Mesenchymal stem cell (in vitro differentiated cells and primary cell): Measurements from ENCODE around the gene CDRT4.
A peak's percentile ranks its signal among the peaks of the same experiment; 100 is the strongest.

Experiments
- DNase-seq: peaks from one replicate; pipeline ENCODE4 v3.0.0-alpha.2; 2013
- H2AFZ ChIP-seq: one replicate; pipeline ENCODE4 v1.6.1; 2013; ENCODE audit warnings: low read depth, mild to moderate bottlenecking, control low read depth, inconsistent platforms, low read length, moderate library complexity
- H2AK5ac ChIP-seq: 2 replicates; pipeline ENCODE4 v1.6.1; 2013; ENCODE audit warnings: low read length, moderate library complexity, mild to moderate bottlenecking, inconsistent platforms; ENCODE audit not compliant: severe bottlenecking
- H2BK120ac ChIP-seq: one replicate; pipeline ENCODE4 v1.6.1; 2013; ENCODE audit warnings: low read depth, mild to moderate bottlenecking, inconsistent platforms, low read length, moderate library complexity
- H2BK12ac ChIP-seq, 2 experiments: one replicate each; pipeline ENCODE4 v1.6.1; 2013; ENCODE audit warnings: inconsistent platforms in 2 of 2, low read length in 2 of 2, mild to moderate bottlenecking in 2 of 2, moderate library complexity in 2 of 2, control low read depth in 1 of 2
- H2BK15ac ChIP-seq: one replicate; pipeline ENCODE4 v1.6.1; 2013; ENCODE audit warnings: mild to moderate bottlenecking, low read depth, inconsistent platforms; ENCODE audit not compliant: poor library complexity, severe bottlenecking
- H2BK5ac ChIP-seq: 2 replicates; pipeline ENCODE4 v1.6.1; 2013; ENCODE audit warnings: low read depth, mild to moderate bottlenecking, low read length, control low read depth, inconsistent platforms; ENCODE audit not compliant: poor library complexity, severe bottlenecking
- H3K14ac ChIP-seq, 2 experiments: one replicate each; pipeline ENCODE4 v1.6.1; 2013; ENCODE audit warnings: inconsistent platforms in 2 of 2, low read length in 2 of 2, control low read depth in 1 of 2, mild to moderate bottlenecking in 1 of 2, moderate library complexity in 1 of 2
- H3K18ac ChIP-seq, 2 experiments: one replicate each; pipeline ENCODE4 v1.6.1; 2013; ENCODE audit warnings: inconsistent platforms in 2 of 2, low read length in 2 of 2, control low read depth in 1 of 2, low read depth in 1 of 2, mild to moderate bottlenecking in 1 of 2
- H3K23ac ChIP-seq, 2 experiments: one replicate each; pipeline ENCODE4 v1.6.1; 2013; ENCODE audit warnings: inconsistent platforms in 2 of 2, low read length in 2 of 2, mild to moderate bottlenecking in 2 of 2, moderate library complexity in 2 of 2, control low read depth in 1 of 2
- H3K27ac ChIP-seq: 2 replicates; pipeline ENCODE4 v1.5.1; 2013; ENCODE audit warnings: mild to moderate bottlenecking, moderate library complexity, low read length, control low read depth, inconsistent platforms; ENCODE audit not compliant: poor library complexity, severe bottlenecking
- H3K27me3 ChIP-seq, 2 experiments: 2 replicates each; pipeline versions ENCODE4 v1.6.1 to v1.7.0; 2013; ENCODE audit warnings: low read length in 2 of 2, mild to moderate bottlenecking in 2 of 2, moderate library complexity in 2 of 2, control low read depth in 1 of 2, inconsistent platforms in 1 of 2; ENCODE audit not compliant: control insufficient read depth in 1 of 2, insufficient read depth in 1 of 2
- H3K36me3 ChIP-seq, 2 experiments: 2 replicates each; pipeline versions ENCODE4 v1.6.1 to v1.7.0; 2013; ENCODE audit warnings: low read length in 2 of 2, control low read depth in 1 of 2, inconsistent platforms in 1 of 2, low read depth in 1 of 2, mild to moderate bottlenecking in 1 of 2; ENCODE audit not compliant: insufficient read depth in 2 of 2, control insufficient read depth in 1 of 2
- H3K4ac ChIP-seq, 2 experiments: one replicate each; pipeline ENCODE4 v1.6.1; 2013; ENCODE audit warnings: inconsistent platforms in 2 of 2, low read length in 2 of 2, mild to moderate bottlenecking in 2 of 2, moderate library complexity in 2 of 2, control low read depth in 1 of 2, low read depth in 1 of 2
- H3K4me1 ChIP-seq: 2 replicates; pipeline ENCODE4 v1.6.1; 2013; ENCODE audit warnings: low read depth, low read length, control low read depth; ENCODE audit not compliant: control insufficient read depth, insufficient read depth
- H3K4me2 ChIP-seq: 2 replicates; pipeline ENCODE4 v1.6.1; 2013; ENCODE audit warnings: low read length, mild to moderate bottlenecking, inconsistent platforms; ENCODE audit not compliant: poor library complexity, severe bottlenecking
- H3K4me3 ChIP-seq, 2 experiments: 2 replicates each; pipeline versions ENCODE4 v1.5.1 to v1.7.0; 2013; ENCODE audit warnings: low read length in 2 of 2, mild to moderate bottlenecking in 2 of 2, control low read depth in 1 of 2, low read depth in 1 of 2; ENCODE audit not compliant: insufficient read depth in 1 of 2
- H3K79me1 ChIP-seq: replicated peaks from 2 replicates; pipeline ENCODE4 v1.6.1; 2013; ENCODE audit warnings: mild to moderate bottlenecking, control low read depth, low read length, inconsistent platforms; ENCODE audit not compliant: poor library complexity, severe bottlenecking
- H3K9ac ChIP-seq: 2 replicates; pipeline ENCODE4 v1.7.0; 2013; ENCODE audit warnings: mild to moderate bottlenecking, low read length, moderate library complexity
- H3K9me3 ChIP-seq: 2 replicates; pipeline ENCODE4 v1.7.0; 2013; ENCODE audit warnings: mild to moderate bottlenecking, low read length; ENCODE audit not compliant: control insufficient read depth
- H4K8ac ChIP-seq: one replicate; pipeline ENCODE4 v1.6.1; 2013; ENCODE audit warnings: inconsistent platforms, mild to moderate bottlenecking, low read length, moderate library complexity
- H4K91ac ChIP-seq: one replicate; pipeline ENCODE4 v1.6.1; 2013; ENCODE audit warnings: mild to moderate bottlenecking, low read length, inconsistent platforms
- WGBS: methylation state at CpG from one replicate; pipeline ENCODE4 v1.1.7; 2013; ENCODE audit warnings: mixed read lengths; 5-methylcytosine and 5-hydroxymethylcytosine counted together

Gene CDRT4

DNA sequence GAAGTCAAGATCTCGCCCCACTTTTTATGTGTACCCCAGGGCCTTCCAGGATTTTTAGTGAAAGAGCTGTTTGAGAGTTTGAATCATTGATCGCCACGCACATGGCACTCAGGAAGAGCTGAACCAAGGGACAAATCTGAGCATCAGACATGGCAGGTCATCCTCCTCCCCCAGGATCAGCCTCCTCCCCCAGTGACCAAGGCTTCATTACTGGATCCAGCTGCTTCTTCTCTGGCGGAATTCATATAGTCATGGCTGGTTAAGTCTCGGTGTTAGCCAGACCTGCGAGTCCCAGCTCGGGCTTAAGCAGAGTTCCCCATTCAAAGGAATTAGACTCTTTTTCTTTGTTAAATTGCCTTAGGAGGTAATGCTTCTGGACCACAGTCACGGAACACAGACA lies 32.5 kb downstream of the CDRT4 start:
- 96% methylated on average over 4 of the region's 8 CpGs for WGBS
- peaks cover 2% of the 10 kb centered on the region for H3K79me1 ChIP-seq
- no peak overlapping the region for H2BK12ac ChIP-seq

DNA sequence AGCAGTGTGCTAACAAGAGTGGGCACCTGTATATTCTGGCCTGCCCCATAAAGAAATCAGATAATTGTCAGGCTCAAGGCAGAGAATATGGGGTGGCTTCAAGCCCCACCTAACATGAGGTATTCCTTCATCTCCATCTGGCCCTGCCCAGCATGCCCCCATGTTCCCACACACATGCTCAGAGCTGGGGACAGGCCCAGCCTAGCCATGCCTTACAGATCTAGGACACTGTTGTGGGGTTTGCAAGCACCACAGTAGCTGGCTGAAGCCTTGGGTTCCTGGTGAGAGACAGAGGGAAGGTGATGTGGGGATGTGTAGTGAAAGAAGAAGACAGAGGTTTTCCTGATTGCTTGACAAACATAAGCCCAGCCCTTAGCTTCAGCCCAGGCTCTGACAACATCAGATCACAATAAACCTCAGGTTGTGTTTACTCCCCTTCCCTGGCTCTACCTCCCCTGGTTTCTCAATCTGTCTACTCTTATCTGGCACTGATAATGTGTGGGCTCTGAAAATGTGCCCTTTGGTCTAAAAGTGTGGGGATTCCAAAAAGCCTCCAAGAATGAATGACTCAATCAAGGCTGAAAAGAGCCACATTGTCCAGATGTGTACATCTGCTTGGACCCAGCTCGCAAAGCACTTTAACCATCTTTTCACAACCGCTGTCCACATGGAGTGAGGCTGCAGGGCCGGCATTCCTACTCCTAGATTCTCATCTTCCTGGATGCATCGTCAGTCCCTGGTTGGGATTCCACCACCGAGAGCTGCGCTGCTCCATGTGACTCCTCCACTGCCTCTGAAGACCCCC lies 34.4 kb downstream of the CDRT4 start:
- H3K9ac ChIP-seq = no peak overlapping the region
- H3K18ac ChIP-seq = peak overlapping the region in 1 of 2 experiments; percentile 18
- H3K4me1 ChIP-seq = peaks cover 12% of the 10 kb centered on the region
- peak; percentile 27 for DNase-seq
- no peak overlapping the region for H2AFZ ChIP-seq
- H2BK15ac ChIP-seq = no peak overlapping the region
- no peak overlapping the region for H3K27ac ChIP-seq
- peak overlapping the region; percentile 65 for H2AK5ac ChIP-seq
- H3K4ac ChIP-seq = no peak overlapping the region
- peaks cover 0 to 13% of the 10 kb centered on the region in 2 experiments for H3K36me3 ChIP-seq
- no peaks in the 10 kb centered on the region for H3K9me3 ChIP-seq
- H3K14ac ChIP-seq = peak overlapping the region in 1 of 2 experiments; percentile 62
- H3K23ac ChIP-seq = no peak overlapping the region
- H4K91ac ChIP-seq = no peak overlapping the region
- no peak overlapping the region for H2BK5ac ChIP-seq
- no peak overlapping the region for H2BK12ac ChIP-seq
- no peak overlapping the region for H3K4me2 ChIP-seq
- H3K4me3 ChIP-seq = no peak overlapping the region
- H3K79me1 ChIP-seq = peaks cover 2% of the 10 kb centered on the region
- WGBS = 97% methylated on average over 6 of the region's 6 CpGs
- no peak overlapping the region for H4K8ac ChIP-seq
- no peak overlapping the region for H2BK120ac ChIP-seq
- H3K27me3 ChIP-seq = no peaks in the 10 kb centered on the region

More for the DNA sequence above, 32.5 kb downstream of the CDRT4 start:
- Histone ChIP-seq H3K23ac (no peak overlapping the region), H2BK5ac (no peak overlapping the region), H3K36me3 (peaks cover 0 to 13% of the 10 kb centered on the region in 2 experiments), H3K9me3 (no peaks in the 10 kb centered on the region), H3K18ac (no peak overlapping the region), H3K27ac (peak overlapping the region; percentile 76), H3K27me3 (no peaks in the 10 kb centered on the region), H3K4me3 (no peak overlapping the region), H2AK5ac (peak overlapping the region; percentile 69), H4K91ac (no peak overlapping the region), H3K9ac (no peak overlapping the region), H2AFZ (no peak overlapping the region), H3K4ac (no peak overlapping the region), H3K4me1 (peaks cover 12% of the 10 kb centered on the region), H3K14ac (no peak overlapping the region), H4K8ac (no peak overlapping the region), H2BK120ac (no peak overlapping the region), H3K4me2 (no peak overlapping the region), H2BK15ac (no peak overlapping the region)
- no peak for DNase-seq

DNA sequence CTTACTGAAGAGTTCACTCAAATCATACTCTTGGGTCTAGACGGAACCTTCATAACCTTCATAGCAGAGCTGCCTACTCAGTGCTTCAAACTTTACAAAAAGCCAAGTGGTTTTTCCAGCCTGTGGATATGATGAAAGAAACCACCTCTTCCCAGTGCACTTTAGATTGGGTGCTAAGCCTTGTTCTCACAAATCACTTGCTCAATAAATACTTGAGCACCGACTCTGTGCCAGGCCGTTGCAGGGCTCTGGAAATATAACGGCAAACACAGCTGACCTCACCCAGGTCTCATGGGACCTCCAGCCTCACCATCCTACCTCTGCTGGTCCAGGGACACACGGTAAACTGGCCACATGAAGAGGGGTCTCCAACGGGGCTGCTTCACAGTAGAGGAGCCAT lies 35.7 kb downstream of the CDRT4 start:
- Histone ChIP-seq H3K9ac (no peak overlapping the region), H3K18ac (no peak overlapping the region), H2BK5ac (no peak overlapping the region), H4K8ac (no peak overlapping the region), H3K4me1 (peaks cover 11% of the 10 kb centered on the region), H3K4me3 (no peak overlapping the region), H3K23ac (no peak overlapping the region), H3K27me3 (no peaks in the 10 kb centered on the region), H3K9me3 (no peaks in the 10 kb centered on the region), H3K27ac (no peak overlapping the region), H4K91ac (no peak overlapping the region), H2AK5ac (no peak overlapping the region), H3K14ac (no peak overlapping the region), H2AFZ (no peak overlapping the region), H3K79me1 (peaks cover 2% of the 10 kb centered on the region), H3K4me2 (no peak overlapping the region), H2BK12ac (no peak overlapping the region), H3K36me3 (peaks cover 0 to 3% of the 10 kb centered on the region in 2 experiments), H2BK120ac (no peak overlapping the region), H2BK15ac (no peak overlapping the region), H3K4ac (no peak overlapping the region)
- WGBS = 93% methylated on average over 6 of the region's 6 CpGs
- DNase-seq = no peak

DNA sequence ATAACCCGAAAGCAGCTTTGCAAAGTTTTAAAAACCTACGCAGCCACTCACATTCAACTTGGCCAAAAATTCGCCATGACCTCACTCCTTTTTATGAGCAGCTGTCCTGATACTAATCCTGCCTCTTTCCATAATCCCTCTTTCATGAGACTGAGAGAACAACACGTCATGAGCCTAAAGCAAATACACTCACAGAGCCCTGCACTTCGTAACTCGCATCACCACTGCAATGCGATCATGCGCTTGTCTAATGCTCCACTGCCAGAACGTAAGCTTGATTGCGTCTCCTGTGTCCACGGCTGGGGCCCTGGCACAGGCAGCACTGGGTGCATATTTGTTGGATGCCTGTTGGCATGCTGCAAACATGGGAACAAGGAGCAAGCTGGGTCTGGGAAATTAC lies 36.2 kb downstream of the CDRT4 start:
- DNase-seq = no peak
- Histone ChIP-seq H3K4me2 (no peak overlapping the region), H2BK15ac (no peak overlapping the region), H3K4me3 (no peak overlapping the region), H2AK5ac (no peak overlapping the region), H2AFZ (no peak overlapping the region), H3K27ac (no peak overlapping the region), H3K23ac (no peak overlapping the region), H3K9ac (no peak overlapping the region), H3K27me3 (no peaks in the 10 kb centered on the region), H3K79me1 (no peaks in the 10 kb centered on the region), H2BK12ac (no peak overlapping the region), H2BK5ac (no peak overlapping the region), H3K4me1 (peaks cover 8% of the 10 kb centered on the region), H4K8ac (no peak overlapping the region), H3K9me3 (no peaks in the 10 kb centered on the region), H3K14ac (no peak overlapping the region), H3K4ac (no peak overlapping the region), H2BK120ac (no peak overlapping the region), H3K36me3 (no peaks in the 10 kb centered on the region), H3K18ac (no peak overlapping the region), H4K91ac (no peak overlapping the region)
- 94% methylated on average over 11 of the region's 11 CpGs for WGBS
